Left lung (tissue), 10 donors: ENCODE data around the gene GPR15. TPM values are rescaled to one million over a fixed set of nuclear protein-coding genes. Genes with fewer than 3 reads are reported as not detected.

ENCODE experiments used
- ATAC-seq: fragments of 200-7000 bp; cut with Tn5 transposase; one replicate; pipeline ENCODE4 v1.9.1; 2020; ENCODE audit warnings: moderate library complexity
- DNase-seq, 4 donors: peaks; one replicate each; pipeline ENCODE4 v3.0.0-alpha.2; 2013 to 2020
- H3K27ac ChIP-seq, 2 donors: fragments of 200-600 bp; sonication (generic) in 1 of 2; one replicate each; pipeline versions ENCODE4 v1.5.0 to v1.8.0; 2020 to 2021
- H3K27me3 ChIP-seq, 2 donors: fragments of 200-600 bp; sonication (generic) in 1 of 2; one replicate each; pipeline versions ENCODE4 v1.5.0 to v1.8.0; 2020 to 2021
- H3K36me3 ChIP-seq, 2 donors: fragments of 200-600 bp; sonication (generic) in 1 of 2; one replicate each; pipeline versions ENCODE4 v1.5.0 to v1.8.0; 2020 to 2021
- H3K4me1 ChIP-seq, 2 donors: fragments of 200-600 bp; one replicate each; pipeline ENCODE4 v1.8.0; 2021
- H3K4me3 ChIP-seq, 2 donors: fragments of 200-600 bp; sonication (generic) in 1 of 2; one replicate each; pipeline versions ENCODE4 v1.5.0 to v1.8.0; 2020 to 2021; ENCODE audit warnings: mild to moderate bottlenecking in 1 of 2
- H3K9me3 ChIP-seq, 2 donors: fragments of 200-600 bp; sonication (generic) in 1 of 2; one replicate each; pipeline versions ENCODE4 v1.5.0 to v1.8.0; 2020 to 2021
- intact Hi-C, 2 donors: fragments of 100-400 bp; cut with DNase I; formaldehyde crosslinking; loops; one replicate each; pipeline versions ENCODE4 v1.11.2 to v1.14.2; 2022
- polyA plus RNA-seq, 6 donors: library from polyadenylated mRNA; unstranded; fragments of 120-200 nt; gene quantifications; one replicate each; pipeline ENCODE4 v1.2.1, GENCODE V29; 2013; ENCODE audit not compliant: insufficient read length in 6 of 6
- total RNA-seq, 2 donors: library from RNA; stranded (reverse); fragmentation: NEBNext Ultra II Directional; extraction: Animal tissue kit (Norgen Biotek cat#: 25700); gene quantifications; one replicate each; pipeline ENCODE4 v1.2.1, GENCODE V29; 2021
- TF ChIP-seq, protein P1 (sequence below), 2 donors: fragments of 200-600 bp; sonication (generic) in 1 of 2; IDR thresholded peaks; one replicate each; pipeline versions ENCODE4 v1.5.0 to v1.8.0; 2021; ENCODE audit warnings: antibody characterized with exemption in 2 of 2
- donor health status: DM: no; HTN: yes; CAD: no.
- donor health status: DM: no; HTN: no; CAD: no.

Gene GPR15
- total and polyA plus RNA-seq, 8 donors = 0.58 TPM; not detected in 7

DNA sequence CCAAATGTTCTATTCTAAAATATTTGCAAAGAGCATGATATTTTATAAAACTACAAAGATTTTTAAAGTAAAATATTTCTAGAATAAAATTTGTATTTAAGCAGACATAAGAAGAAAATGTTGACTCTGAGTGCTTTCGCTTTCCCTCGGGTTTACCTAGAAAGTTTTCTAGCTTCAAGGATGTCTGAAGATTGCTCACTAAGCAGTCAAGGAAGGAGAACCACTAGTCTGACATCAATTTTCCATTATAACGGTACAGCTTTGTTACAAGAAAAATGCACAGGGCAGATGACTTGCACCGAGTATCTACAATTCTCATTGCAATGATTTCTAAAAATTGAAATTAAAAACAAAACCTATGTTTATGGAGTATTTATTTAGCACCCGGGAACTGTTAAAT lies 14.2 kb downstream of the GPR15 start:
- intact Hi-C loops = no loop called here
- DNase-seq (no peak), ATAC-seq (no peak)
- no peaks in the 10 kb centered on the region for H3K36me3 ChIP-seq
- TF ChIP-seq, protein P1, sequence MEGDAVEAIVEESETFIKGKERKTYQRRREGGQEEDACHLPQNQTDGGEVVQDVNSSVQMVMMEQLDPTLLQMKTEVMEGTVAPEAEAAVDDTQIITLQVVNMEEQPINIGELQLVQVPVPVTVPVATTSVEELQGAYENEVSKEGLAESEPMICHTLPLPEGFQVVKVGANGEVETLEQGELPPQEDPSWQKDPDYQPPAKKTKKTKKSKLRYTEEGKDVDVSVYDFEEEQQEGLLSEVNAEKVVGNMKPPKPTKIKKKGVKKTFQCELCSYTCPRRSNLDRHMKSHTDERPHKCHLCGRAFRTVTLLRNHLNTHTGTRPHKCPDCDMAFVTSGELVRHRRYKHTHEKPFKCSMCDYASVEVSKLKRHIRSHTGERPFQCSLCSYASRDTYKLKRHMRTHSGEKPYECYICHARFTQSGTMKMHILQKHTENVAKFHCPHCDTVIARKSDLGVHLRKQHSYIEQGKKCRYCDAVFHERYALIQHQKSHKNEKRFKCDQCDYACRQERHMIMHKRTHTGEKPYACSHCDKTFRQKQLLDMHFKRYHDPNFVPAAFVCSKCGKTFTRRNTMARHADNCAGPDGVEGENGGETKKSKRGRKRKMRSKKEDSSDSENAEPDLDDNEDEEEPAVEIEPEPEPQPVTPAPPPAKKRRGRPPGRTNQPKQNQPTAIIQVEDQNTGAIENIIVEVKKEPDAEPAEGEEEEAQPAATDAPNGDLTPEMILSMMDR (IDR thresholded peaks at IDR 0.05) = no peak
- H3K27ac ChIP-seq = no peak overlapping the region
- H3K27me3 ChIP-seq = no peaks in the 10 kb centered on the region
- H3K4me1 ChIP-seq = no peaks in the 10 kb centered on the region
- H3K9me3 ChIP-seq = no peaks in the 10 kb centered on the region
- no peak overlapping the region for H3K4me3 ChIP-seq

DNA sequence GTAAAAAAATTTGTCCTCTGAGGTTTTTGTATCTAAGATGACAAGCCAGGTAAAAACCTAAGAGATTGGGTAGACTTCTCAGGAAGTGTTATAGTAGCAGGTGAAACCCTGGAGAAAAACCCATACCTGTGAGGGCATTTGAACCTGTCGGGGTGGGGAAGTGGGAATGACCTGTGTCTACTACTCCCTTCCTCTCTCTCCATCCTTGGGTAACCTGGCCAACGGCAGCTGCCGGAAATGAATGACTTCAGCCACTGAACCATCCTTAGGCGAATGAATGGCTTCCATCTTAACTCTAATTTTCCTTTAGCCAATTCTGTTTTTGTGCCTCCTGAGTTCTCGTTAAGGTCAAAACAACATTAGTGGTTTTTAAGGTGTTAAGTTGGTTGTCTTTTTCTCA lies 16.8 kb downstream of the GPR15 start:
- Histone ChIP-seq H3K27me3 (no peaks in the 10 kb centered on the region), H3K9me3 (no peaks in the 10 kb centered on the region), H3K4me3 (no peak overlapping the region), H3K36me3 (no peaks in the 10 kb centered on the region), H3K27ac (no peak overlapping the region), H3K4me1 (peaks cover 0 to under 1% of the 10 kb centered on the region in 2 donors)
- TF ChIP-seq, protein P1 (IDR thresholded peaks at IDR 0.05) = no peak
- DNase-seq (no peak), ATAC-seq (no peak)
- intact Hi-C loops = no loop called here

DNA sequence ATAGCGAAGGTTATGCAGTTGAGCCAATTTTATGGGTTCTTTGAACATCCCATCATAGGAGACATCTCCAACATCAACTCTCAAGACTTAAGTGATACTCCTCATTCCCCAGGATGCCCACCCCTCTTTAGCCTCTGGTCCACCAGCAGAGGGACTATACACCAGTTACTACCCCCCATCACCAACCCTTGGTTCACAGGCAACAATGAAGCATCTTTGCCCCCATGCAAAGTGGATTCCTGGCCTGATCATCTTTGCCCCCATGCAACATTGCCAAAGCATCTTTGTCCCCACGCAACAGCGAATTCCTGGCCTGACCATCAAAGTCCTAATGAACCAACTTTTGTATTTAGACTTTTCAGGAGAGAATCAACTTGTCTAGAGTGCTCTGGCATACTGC lies 19.1 kb downstream of the GPR15 start:
- H3K27ac ChIP-seq = no peak overlapping the region
- H3K9me3 ChIP-seq = no peaks in the 10 kb centered on the region
- H3K4me3 ChIP-seq = no peak overlapping the region
- peaks cover 0 to 8% of the 10 kb centered on the region in 2 donors for H3K4me1 ChIP-seq
- no peaks in the 10 kb centered on the region for H3K27me3 ChIP-seq
- intact Hi-C loops = no loop called here
- TF ChIP-seq, protein P1 (IDR thresholded peaks at IDR 0.05) = no peak
- no peaks in the 10 kb centered on the region for H3K36me3 ChIP-seq
- ATAC-seq (no peak), DNase-seq (no peak)

DNA sequence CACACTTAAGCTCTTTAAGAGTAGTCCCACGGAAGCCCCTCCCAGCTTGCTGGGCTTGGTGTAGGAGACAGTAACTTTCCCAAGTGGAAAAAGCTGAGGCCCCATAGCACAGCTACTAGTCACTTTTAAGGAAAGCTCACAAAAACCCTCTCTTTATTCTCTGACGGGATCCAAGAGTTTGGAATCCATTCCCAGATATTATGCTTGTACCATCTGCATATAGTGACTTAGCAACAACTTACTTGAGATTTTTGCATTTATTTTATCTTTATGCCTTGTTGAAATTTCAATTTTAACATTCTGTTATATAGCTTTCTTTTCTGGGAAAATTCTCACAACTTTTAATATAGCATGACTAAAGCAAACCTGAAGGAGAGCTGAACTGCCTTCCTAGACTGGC lies 19.5 kb downstream of the GPR15 start:
- ATAC-seq (no peak), DNase-seq (no peak)
- TF ChIP-seq, protein P1 (IDR thresholded peaks at IDR 0.05) = no peak
- intact Hi-C loops = no loop called here
- no peaks in the 10 kb centered on the region for H3K27me3 ChIP-seq
- H3K27ac ChIP-seq = no peak overlapping the region
- H3K9me3 ChIP-seq = no peaks in the 10 kb centered on the region
- no peaks in the 10 kb centered on the region for H3K36me3 ChIP-seq
- H3K4me1 ChIP-seq = peaks cover 0 to 8% of the 10 kb centered on the region in 2 donors
- no peak overlapping the region for H3K4me3 ChIP-seq

DNA sequence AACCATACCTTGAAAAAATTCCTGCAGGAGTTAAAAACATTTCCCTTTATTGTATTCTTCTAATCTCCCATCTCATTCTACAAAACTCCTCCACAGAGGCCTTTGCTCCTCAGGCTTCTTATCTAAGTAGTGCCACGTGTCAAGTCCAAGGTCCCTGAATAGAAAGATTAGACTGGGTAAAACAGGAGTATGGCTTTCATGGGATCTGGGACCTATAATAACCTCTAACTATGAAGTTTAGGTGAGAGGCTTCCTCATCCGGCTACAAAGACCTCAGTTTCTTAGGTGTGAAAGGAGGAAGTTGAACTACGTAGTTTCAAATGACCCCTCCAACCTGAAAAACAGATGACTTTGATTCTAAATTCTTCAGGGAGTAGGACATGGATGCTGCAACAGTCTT lies 20.0 kb downstream of the GPR15 start:
- intact Hi-C loops = no loop called here
- TF ChIP-seq, protein P1 (IDR thresholded peaks at IDR 0.05) = no peak
- DNase-seq (no peak), ATAC-seq (no peak)
- no peaks in the 10 kb centered on the region for H3K9me3 ChIP-seq
- no peaks in the 10 kb centered on the region for H3K27me3 ChIP-seq
- peaks cover 0 to 8% of the 10 kb centered on the region in 2 donors for H3K4me1 ChIP-seq
- H3K36me3 ChIP-seq = no peaks in the 10 kb centered on the region
- H3K27ac ChIP-seq = no peak overlapping the region
- no peak overlapping the region for H3K4me3 ChIP-seq
